ENCODE data around the gene CITED2.

Gene CITED2

DNA sequence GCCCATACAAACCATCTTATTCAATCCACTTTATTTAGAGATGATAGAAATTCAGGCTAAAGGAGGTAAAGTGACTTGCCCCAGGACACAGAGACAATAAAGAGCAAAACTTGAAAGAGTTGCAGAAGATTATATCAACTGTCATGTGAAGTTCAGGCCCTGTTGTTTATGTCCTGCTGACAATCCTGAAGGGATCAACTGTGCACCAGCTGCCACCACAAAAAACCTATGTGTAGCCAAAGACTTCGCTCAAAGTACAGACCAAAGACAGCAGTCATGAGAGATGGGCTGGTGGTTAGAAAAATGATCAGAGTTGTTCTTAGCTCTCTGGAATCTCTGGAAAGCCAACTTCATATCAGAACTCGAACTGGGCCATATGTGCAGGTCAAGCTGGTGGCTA lies 16.0 kb upstream of the CITED2 start:
- Histone ChIP-seq H3K4me2 (no peak overlapping the region), H3K4me1 (peaks cover 0 to 18% (median 0%) of the 10 kb centered on the region in 10 experiments; a peak in 4 of 20 replicates), H3K36me3 (no peaks in the 10 kb centered on the region), H3K27ac (no peak overlapping the region), H3K27me3 (no peaks in the 10 kb centered on the region), H3K4me3 (no peak overlapping the region), H3K9ac (no peak overlapping the region), H3K9me3 (replicated peaks in 1 of 11) (no peaks in the 10 kb centered on the region), H4K20me1 (no peaks in the 10 kb centered on the region)
- TF ChIP-seq Cebpa-rat (IDR thresholded peaks at IDR 0.05), result no peak

DNA sequence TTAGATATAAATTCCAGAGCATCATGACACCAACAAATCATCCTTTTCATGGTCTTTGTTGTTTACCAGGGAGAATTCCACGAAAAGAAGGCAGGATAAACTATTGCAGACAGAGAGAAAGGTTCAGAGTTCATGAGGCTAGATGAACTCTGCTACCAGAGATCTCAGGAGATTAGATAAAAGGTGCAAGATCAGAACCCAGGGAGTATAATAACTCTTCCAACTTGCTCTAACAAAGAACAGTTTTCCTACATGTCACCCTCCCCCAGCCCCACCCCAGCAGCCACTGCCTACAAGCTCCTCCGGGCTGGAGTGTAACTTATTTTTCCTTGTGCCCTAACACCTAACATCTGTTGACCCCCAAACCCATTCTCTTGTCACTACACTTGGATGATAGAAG lies 13.9 kb upstream of the CITED2 start:
- TF ChIP-seq Cebpa-rat (IDR thresholded peaks at IDR 0.05), result no peak
- H3K9ac ChIP-seq, result no peak overlapping the region
- H3K36me3 ChIP-seq, result no peaks in the 10 kb centered on the region
- no peak overlapping the region for H3K4me3 ChIP-seq
- H3K27me3 ChIP-seq, result no peaks in the 10 kb centered on the region
- no peak overlapping the region for H3K4me2 ChIP-seq
- no peak overlapping the region for H3K27ac ChIP-seq
- H3K9me3 ChIP-seq (replicated peaks in 1 of 11), result no peaks in the 10 kb centered on the region
- no peaks in the 10 kb centered on the region for H4K20me1 ChIP-seq
- H3K4me1 ChIP-seq, result peaks cover 0 to 14% (median 0%) of the 10 kb centered on the region in 10 experiments; a peak in 4 of 20 replicates

DNA sequence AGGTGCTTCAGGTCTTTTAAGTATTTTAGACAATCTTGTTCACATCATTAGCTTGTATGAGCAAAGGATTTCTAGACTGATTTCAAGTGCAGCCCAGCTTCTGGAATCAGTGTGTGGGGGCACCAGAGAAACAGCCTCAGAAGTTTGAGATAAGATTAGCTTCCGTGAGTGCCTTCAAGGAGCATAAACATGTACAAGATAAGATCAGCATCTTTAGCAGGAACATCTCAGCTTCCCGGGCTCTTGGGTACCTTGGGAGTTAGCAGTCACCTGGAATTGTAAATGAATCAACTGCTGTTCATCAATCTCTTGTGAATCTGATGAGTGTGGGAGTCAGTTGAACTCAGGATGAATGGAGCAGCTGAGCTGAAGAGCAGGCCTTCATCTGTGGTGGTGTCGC lies 12.0 kb upstream of the CITED2 start:
- Histone ChIP-seq H4K20me1 (no peaks in the 10 kb centered on the region), H3K27ac (no peak overlapping the region), H3K9me3 (replicated peaks in 1 of 11) (peaks cover 0 to 13% (median 5%) of the 10 kb centered on the region in 11 experiments; a peak in 8 of 22 replicates), H3K27me3 (no peaks in the 10 kb centered on the region), H3K4me3 (no peak overlapping the region), H3K9ac (no peak overlapping the region), H3K4me1 (no peaks in the 10 kb centered on the region), H3K4me2 (no peak overlapping the region), H3K36me3 (no peaks in the 10 kb centered on the region)
- TF ChIP-seq Cebpa-rat (IDR thresholded peaks at IDR 0.05), result no peak

DNA sequence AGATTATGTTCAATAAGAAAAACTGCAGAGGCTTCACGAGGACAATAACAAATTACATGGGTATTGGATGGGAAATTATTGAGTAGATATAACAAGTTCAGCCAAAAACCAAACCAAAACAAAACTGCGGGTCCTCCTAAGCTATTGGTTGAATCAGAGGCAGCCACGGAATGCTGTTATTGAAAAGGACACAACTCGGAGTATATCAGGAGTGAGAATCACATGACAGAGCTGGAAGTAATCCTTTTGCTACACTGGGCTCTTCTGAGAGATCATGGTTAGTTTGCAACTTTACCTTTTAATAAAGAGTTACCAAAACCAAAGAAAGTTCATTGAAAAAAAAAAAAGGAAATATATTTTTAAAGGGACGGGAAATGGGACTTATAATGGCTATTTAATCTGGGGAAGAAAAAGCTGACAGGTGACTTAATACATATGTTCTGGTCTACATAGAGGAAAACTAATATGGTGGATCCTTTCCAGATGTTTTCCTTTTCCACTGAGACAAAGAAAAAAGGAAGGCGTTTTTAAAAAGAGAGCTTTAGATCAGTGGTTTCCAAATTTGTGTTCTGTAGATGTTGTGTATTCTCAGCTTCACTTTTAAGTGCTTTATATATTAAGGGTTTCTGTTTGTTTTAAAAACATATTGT lies 6.9 kb upstream of the CITED2 start:
- Histone ChIP-seq H3K9me3 (replicated peaks in 1 of 11) (peaks cover 0 to 13% (median 5%) of the 10 kb centered on the region in 11 experiments; a peak in 8 of 22 replicates), H3K27ac (no peak overlapping the region), H3K27me3 (no peaks in the 10 kb centered on the region), H3K4me3 (no peak overlapping the region), H3K4me1 (peaks cover 7 to 12% (median 9%) of the 10 kb centered on the region in 10 experiments), H3K4me2 (no peak overlapping the region), H3K9ac (no peak overlapping the region), H4K20me1 (no peaks in the 10 kb centered on the region), H3K36me3 (no peaks in the 10 kb centered on the region)
- no peak for TF ChIP-seq Cebpa-rat (IDR thresholded peaks at IDR 0.05)

DNA sequence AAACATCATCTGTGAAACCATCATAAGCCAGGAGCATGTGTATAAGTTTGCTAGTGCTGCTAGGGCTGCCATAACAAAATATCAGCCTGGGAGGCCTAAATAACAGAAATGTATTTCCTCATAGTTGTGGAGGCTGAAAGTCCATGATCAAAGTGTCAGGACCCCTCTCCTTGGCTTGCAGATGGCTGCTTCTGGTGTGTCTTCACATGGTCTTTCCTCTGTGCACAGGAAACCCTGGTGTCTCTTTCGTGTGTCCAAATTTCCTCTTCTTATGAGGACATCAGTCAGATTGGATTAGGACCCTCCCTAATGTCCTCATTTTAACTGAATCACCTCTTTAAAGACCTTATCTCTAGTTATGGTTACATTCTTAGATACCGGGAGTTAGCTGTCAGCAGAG lies 6.2 kb upstream of the CITED2 start:
- Histone ChIP-seq H3K36me3 (no peaks in the 10 kb centered on the region), H3K4me2 (no peak overlapping the region)
- TF ChIP-seq Cebpa-rat (IDR thresholded peaks at IDR 0.05), result no peak

DNA sequence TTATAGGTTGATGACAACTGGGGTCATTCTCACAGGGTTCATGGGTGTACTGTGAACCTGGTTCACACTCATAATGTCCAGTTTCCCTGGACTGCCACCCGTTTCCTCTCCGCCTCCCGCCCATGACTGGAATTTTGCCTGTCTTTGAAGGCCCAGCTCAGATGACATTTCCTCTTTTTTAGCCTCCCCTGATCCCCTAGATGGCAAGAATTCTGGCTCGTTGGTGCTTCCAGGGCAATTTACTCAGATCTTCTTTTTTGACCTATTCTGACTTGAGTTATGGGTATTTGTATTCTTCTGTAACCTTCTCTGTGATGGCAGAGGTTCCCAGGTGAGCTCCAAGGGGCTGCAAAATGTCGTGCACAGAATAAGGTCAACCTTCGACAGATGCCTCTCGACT lies 5.7 kb upstream of the CITED2 start:
- Histone ChIP-seq H3K36me3 (no peaks in the 10 kb centered on the region), H3K4me3 (no peak overlapping the region), H3K4me2 (peak overlapping the region in 1 of 11 experiments; percentile 20; a peak in 1 of 22 replicates), H3K27ac (no peak overlapping the region), H3K4me1 (peaks cover 11 to 16% (median 13%) of the 10 kb centered on the region in 10 experiments), H3K27me3 (no peaks in the 10 kb centered on the region), H4K20me1 (no peaks in the 10 kb centered on the region), H3K9ac (no peak overlapping the region), H3K9me3 (replicated peaks in 1 of 11) (peaks cover 0 to 13% (median 5%) of the 10 kb centered on the region in 11 experiments; a peak in 8 of 22 replicates)
- no peak for TF ChIP-seq Cebpa-rat (IDR thresholded peaks at IDR 0.05)

More for the DNA sequence above, 6.2 kb upstream of the CITED2 start:
- Histone ChIP-seq H3K4me1 (peaks cover 11 to 16% (median 13%) of the 10 kb centered on the region in 10 experiments), H3K9ac (no peak overlapping the region), H4K20me1 (no peaks in the 10 kb centered on the region), H3K27ac (no peak overlapping the region), H3K9me3 (replicated peaks in 1 of 11) (peaks cover 0 to 13% (median 5%) of the 10 kb centered on the region in 11 experiments; a peak in 8 of 22 replicates), H3K27me3 (no peaks in the 10 kb centered on the region), H3K4me3 (no peak overlapping the region)

DNA sequence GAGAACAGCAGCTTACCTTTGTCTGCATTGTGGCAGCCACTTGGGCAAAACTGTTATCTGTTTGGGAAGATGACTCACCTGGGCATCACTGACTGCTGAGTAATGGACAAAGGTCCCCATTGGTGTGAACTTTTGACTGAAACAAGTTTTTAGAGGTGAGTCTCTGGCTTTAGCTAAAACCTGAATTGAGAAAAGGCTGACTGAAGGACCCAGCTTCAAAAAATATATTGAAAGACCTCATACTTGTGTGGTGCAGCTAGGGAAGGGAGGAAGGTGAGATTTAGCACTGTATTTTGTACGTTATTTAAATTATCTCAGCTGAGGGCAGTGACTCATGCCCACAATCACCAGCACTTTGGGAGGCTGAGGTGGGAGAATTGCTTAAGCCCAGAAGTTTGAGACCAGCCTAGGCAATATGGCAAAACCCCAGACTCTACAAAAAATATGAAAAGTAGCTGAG lies 4.5 kb upstream of the CITED2 start:
- Histone ChIP-seq H3K9me3 (replicated peaks in 1 of 11) (peaks cover 0 to 13% (median 5%) of the 10 kb centered on the region in 11 experiments; a peak in 8 of 22 replicates), H3K27me3 (no peaks in the 10 kb centered on the region), H4K20me1 (peaks cover 0 to 4% (median 3%) of the 10 kb centered on the region in 11 experiments; a peak in 14 of 22 replicates), H3K36me3 (no peaks in the 10 kb centered on the region; a peak in 1 of 22 replicates), H3K4me2 (no peak overlapping the region), H3K27ac (no peak overlapping the region), H3K4me1 (peaks cover 11 to 16% (median 13%) of the 10 kb centered on the region in 10 experiments), H3K9ac (no peak overlapping the region), H3K4me3 (no peak overlapping the region)
- TF ChIP-seq Cebpa-rat (IDR thresholded peaks at IDR 0.05), result no peak

DNA sequence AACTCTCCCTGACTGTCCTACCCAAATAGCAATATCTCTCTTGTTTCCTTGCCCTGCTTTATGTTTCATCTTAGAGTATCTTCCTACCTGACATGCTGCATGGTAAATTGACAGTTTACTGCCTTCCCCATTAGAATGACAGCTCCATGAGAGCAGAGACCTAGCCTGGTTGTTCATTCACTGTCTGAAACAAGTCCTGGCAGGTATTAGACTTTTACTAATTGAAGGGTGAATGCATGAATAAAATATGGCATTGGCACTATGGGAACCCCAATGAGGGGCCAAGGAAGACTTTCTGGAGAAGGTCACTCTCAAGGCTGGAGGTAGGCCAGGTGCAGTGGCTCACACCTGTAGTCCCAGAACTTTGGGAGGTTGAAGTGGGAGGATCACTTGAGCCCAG lies 3.8 kb upstream of the CITED2 start:
- TF ChIP-seq Cebpa-rat (IDR thresholded peaks at IDR 0.05), result no peak

DNA sequence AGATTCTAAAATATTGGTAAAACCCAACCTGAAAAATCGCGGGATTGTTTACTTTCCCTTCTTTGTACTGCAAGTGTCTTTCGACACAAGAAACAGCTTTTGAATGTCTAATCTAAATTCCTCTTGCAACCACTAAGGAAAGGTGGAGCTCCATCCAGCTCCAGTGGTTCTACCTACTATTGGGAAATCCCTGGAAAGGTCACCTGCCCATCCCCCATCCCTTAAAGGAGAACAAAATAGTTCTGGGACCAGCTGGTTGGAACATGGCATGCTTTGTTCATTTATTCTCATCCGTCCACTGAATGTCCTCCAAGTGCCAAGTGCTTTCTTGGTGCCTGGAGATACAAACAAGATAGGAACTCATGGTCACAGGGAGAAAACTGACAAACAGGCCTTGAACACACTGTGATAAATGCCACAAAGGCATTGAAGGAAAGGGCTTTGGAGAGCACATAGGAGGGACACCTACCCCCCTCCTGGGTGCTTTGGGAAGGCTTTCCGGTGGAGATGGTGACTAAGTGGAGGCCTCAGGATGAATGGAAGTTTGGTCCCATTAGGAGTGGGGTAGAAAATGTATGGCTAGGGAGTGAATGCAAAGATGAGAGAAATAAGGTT lies 2.3 kb upstream of the CITED2 start:
- Histone ChIP-seq H3K4me3 (peak overlapping the region in 5 of 10 experiments; percentile 78 to 98 (median 88); a peak in 8 of 20 replicates), H3K4me1 (peaks cover 15 to 19% (median 17%) of the 10 kb centered on the region in 10 experiments), H3K9me3 (replicated peaks in 1 of 11) (0 out of 22 replicates have a peak, but pooled peaks cover 0 to 4% (median 0%) of the 10 kb centered on the region in 11 experiments), H3K27ac (peak overlapping the region in 8 of 11 experiments; percentile 93 to 97 (median 96); a peak in 12 of 22 replicates), H3K27me3 (no peaks in the 10 kb centered on the region), H4K20me1 (peaks cover 12 to 25% (median 22%) of the 10 kb centered on the region in 11 experiments; a peak in 18 of 22 replicates), H3K9ac (peak overlapping the region in 7 of 11 experiments; percentile 91 to 97 (median 94); a peak in 9 of 22 replicates), H3K4me2 (peak overlapping the region; percentile 81 to 95 (median 89)), H3K36me3 (peaks cover 0 to 19% (median 7%) of the 10 kb centered on the region in 11 experiments; a peak in 9 of 22 replicates)
- TF ChIP-seq Cebpa-rat (IDR thresholded peaks at IDR 0.05), result no peak

More for the DNA sequence above, 3.8 kb upstream of the CITED2 start:
- H3K36me3 ChIP-seq, result peaks cover 0 to 7% (median 0%) of the 10 kb centered on the region in 11 experiments; a peak in 4 of 22 replicates
- no peak overlapping the region for H3K27ac ChIP-seq
- no peak overlapping the region for H3K4me2 ChIP-seq
- peaks cover 0 to 13% (median 5%) of the 10 kb centered on the region in 11 experiments; a peak in 8 of 22 replicates for H3K9me3 ChIP-seq (replicated peaks in 1 of 11)
- H3K4me3 ChIP-seq, result no peak overlapping the region
- H4K20me1 ChIP-seq, result peaks cover 4 to 11% (median 10%) of the 10 kb centered on the region in 11 experiments; a peak in 16 of 22 replicates
- no peak overlapping the region for H3K9ac ChIP-seq
- H3K4me1 ChIP-seq, result peaks cover 11 to 16% (median 13%) of the 10 kb centered on the region in 10 experiments
- H3K27me3 ChIP-seq, result no peaks in the 10 kb centered on the region

Measured in BLaER1 treated with 17β-estradiol and CSF1 and Interleukin-3, amounts not matched to agents 10 nM and 100 nM (cell line).